HG02642 (cell line): ENCODE results near the gene KLHL41.
"Not testable (repeated sequence)": the region's sequence is repeated elsewhere in the genome, so short reads cannot be mapped to it uniquely, and the experiment has no call there.

ENCODE experiments used
- ATAC-seq: cut with Tn5 transposase; IDR thresholded peaks from one replicate; pipeline ENCODE4 v1.9.1; 2021; ENCODE audit warnings: mild to moderate bottlenecking; ENCODE audit not compliant: unreplicated experiment, poor library complexity

Gene KLHL41

DNA sequence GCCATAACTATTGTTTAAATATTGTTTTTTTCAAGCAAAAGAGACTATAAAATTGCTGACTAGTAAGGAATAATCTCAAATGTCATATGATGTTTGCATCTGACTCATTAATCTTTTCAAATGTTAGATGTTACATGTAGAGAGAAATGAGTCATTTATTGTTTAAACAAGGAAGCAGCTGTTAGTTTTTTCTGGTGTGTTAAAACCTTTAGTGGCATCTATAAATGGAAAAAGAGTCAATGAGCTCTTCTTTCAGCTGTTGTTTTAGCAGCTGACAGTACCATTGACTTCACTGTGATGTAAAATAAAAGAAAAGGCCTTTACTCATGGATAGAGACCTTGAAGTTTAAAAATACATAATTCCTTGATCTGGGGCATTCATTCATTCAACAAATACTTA, 1.8 kb upstream of the KLHL41 start:
- no peak for ATAC-seq

DNA sequence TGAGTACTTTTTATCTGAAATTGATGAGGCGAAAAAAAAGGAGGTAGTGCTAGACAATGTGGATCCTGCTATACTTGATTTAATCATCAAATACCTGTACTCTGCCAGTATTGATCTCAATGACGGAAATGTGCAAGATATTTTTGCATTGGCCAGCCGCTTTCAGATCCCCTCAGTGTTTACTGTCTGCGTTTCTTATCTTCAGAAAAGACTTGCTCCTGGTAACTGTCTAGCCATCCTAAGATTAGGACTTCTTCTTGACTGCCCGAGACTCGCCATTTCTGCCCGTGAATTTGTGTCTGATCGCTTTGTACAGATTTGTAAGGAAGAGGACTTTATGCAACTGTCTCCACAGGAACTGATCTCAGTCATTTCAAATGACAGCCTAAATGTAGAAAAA, 453 bp downstream of the KLHL41 start:
- ATAC-seq, result no peak

DNA sequence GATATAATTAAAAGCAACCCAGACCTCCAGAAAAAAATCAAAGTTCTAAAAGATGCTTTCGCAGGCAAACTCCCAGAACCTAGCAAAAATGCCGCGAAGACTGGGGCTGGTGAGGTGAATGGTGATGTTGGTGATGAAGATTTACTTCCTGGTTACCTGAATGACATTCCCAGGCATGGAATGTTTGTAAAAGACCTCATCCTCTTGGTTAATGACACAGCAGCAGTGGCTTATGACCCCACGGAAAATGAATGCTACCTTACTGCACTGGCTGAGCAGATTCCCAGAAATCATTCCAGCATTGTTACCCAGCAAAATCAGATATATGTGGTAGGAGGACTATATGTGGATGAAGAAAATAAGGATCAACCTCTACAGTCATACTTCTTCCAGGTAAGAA, 994 bp downstream of the KLHL41 start:
- no peak for ATAC-seq

DNA sequence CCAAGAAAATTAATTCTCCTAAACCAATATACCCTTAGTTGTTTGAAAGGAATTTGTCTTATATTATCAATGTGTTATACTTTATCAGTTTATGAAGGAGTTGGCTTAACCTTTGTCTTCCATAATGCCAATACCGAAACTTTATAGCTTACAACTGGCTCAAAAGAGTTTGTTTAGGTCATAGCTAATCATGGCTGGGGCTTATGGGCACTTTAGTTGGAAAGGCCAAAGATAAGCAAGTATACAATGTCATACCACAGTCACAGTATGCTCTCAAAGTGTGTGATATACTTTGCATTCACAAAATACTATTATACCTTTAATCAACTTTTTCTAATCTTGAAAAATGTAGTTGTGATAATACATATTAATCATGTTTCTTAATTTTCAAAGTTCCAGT, 2.3 kb downstream of the KLHL41 start:
- ATAC-seq, result no peak

DNA sequence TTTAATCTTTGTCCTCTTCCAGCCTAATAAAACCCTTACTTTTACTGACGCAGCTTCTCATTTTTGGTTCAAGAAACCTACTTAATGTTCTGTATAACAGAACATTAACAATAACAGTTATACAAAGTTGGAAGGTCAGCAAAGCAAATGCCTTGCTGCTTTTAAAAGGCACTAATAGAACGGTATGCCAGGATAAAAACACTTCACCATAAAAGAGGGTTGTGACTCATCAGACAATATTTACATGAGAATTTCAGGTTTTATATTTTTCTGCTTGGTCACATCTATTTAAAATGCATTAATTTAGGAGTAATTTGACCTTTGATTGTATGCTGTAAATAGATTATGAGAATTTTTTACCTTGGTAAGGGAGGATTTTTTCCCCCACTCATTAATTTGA, 3.0 kb downstream of the KLHL41 start:
- ATAC-seq, result no peak

DNA sequence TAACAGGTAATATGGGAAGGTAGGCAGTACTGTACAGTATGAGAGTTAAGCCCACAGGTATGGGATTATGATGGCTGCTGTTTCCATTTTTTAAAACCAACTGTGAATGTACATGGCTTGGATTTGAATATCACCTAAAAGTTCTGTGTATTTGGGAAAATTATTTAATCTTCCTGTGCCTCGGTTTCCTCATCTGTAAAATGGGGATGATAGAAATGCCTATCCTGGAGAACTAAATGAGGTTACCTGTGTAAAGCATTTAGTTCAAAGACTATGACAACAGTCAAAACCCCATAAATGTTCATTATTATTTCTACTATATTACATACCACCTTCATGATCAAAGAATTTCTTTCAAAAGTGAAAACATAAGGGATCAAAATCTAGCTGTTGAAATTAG, 3.6 kb downstream of the KLHL41 start:
- ATAC-seq, result no peak

DNA sequence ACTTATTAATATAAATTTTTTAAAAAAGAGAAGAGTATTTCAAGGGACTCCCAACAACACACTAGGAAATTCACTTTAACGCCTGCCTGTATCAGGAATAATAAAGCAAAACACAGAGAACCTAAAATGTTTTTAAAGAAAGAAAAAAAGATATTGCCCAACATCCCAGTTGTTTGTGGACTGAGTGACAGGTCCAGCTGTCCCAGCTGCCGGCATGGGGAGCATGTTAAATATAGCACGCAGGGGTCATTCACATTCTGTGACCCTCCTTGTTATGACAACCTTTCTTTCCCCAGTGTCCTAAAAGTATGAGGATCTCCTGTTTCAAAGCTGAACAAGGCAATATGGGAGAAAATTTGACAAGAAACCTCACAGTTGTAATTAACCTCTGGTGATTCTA, 4.4 kb downstream of the KLHL41 start:
- no peak for ATAC-seq

DNA sequence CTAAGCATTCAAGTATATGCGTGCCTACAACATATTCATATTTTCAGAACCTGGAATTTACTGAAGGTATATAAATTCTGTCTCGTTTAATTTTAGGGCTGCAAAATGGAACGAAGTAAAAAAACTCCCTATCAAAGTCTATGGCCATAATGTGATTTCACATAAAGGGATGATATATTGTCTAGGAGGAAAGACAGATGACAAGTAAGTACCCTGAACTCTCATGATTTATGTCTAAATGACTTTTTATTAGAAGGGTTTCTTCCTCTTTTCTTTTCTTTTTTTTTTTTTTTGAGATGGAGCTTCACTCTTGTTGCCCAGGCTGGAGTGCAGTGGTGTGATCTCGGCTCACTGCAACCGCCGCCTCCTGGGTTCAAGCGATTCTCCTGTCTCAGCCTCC, 5.3 kb downstream of the KLHL41 start:
- ATAC-seq, result not testable (repeated sequence)

DNA sequence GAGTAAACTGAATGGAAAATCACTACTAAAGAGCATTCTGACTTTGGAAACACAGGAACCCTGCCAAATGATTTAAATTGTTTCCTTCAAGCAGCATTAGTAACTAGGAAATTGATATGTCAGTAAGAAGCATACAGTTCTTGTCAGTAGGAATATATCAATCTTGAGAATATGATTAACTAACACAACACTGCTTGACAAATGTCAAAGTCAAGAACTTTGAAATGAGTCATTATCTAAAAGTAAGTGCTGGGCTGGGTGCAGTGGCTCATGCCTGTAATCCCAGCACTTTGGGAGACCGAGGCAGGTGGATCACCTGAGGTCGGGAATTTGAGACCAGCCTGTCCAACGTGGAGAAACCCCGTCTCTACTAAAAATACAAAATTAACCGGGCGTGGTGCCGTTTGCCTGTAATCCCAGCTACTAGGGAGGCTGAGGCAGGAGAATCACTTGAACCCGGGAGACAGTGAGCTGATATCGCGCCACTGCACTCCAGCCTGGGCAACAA, 7.0 kb downstream of the KLHL41 start:
- ATAC-seq, result not testable (repeated sequence)

DNA sequence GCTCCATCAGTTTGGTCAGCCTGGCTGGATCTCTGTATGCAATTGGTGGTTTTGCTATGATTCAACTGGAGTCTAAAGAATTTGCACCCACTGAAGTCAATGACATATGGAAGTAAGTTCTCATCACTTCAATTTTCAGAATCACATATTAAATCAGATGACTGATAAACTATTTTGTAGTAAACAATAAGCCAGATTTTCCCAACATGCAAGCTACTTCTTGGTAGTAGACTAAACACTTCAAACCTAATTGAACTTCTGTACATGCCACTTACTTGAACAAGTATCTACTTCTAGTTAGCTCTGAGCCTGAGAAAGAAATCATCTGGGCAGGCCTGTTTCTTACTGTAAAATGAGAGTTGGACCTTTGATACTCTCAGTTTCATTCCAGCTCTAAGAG, 11.4 kb downstream of the KLHL41 start:
- ATAC-seq, result no peak

DNA sequence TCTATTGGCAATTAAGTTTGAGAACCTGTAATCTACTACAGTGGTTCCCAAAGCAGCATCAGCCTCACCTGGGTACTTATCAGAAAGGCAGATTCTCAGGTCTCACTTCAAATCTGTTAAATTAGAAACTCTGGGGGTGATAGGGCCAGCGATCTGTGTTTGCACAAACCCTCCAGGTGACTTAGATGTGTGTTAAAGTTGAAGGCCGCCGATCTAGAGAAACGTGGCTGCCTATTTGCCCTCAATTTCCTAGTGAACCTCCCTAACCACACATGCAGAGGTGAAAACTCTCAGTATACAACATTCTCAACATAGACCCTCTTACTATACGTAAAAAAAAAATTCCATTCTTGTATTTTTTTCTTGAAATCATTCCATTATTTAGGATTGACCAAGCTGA, 14.2 kb downstream of the KLHL41 start:
- no peak for ATAC-seq

DNA sequence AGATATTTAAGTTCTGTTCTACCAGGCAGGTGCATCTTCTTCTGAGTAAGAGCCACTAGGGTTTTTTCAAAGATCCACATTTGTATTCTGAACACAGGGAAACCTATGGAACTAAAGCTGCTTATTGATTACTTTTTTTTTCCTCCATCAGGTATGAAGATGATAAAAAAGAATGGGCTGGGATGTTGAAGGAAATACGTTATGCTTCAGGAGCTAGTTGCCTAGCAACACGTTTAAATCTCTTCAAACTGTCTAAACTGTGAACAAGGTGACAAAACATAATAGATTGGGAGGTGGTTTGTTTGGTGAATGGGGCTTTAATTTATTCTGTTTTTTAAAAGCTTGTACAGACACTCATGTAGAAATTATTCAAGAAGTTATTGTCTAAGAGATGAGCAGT, 15.9 kb downstream of the KLHL41 start:
- ATAC-seq, result no peak

DNA sequence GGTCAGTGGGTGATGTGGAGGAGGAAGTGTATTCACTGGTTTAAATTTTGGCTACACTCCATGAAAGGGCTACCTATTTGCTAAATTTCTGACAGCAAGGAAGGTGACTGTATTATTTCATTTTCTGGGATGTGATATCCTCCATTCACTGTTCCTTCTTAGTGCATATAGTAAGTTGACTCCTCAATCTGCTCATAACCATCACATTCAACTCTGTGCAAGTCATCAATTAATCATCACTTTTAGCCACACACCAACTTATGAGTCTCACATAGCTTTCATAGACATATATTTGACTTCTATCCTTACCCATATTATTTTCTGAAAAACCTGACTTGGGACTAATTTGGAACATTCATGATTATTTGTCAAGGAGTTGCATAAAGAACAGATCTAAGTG, 16.9 kb downstream of the KLHL41 start:
- no peak for ATAC-seq

DNA sequence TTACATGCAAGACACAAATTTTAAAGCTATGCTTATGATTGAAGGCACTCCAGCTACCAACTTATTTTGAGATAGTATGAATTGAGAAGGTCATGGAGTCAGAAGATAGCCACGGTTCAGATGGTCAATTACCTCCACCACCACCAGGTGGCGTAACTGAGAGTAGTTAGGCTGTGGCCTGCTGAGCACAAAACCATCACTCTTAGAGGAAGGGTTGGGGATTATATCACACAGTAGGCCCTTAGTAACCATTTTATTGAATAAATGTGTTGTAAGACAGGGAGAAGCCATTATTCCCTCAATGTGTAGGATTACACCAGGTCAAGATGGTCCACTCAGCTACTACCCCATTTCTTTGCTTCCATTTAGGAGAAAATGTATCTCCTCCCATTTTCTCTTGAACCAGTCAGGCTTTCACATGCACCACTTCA, 18.8 kb downstream of the KLHL41 start:
- ATAC-seq, result peak; percentile 91

DNA sequence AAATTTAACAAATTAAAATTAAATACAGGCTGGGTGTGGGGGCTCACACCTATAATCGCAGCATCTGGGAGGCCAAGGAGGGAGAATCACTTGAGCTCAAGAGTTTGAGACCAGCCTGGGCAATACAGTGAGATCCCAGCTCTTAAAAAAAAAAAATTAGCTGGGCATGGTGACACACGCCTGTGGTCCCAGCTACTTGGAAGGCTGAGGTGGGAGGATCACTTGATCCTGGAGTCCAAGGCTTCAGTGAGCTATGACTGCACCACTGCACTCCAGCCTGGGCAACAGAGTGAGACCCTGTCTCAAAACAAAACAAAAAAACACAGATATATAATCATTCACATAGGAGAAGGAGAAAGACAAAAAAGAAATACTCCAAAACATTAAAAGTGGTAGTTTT, 30.0 kb downstream of the KLHL41 start:
- ATAC-seq, result not testable (repeated sequence)

DNA sequence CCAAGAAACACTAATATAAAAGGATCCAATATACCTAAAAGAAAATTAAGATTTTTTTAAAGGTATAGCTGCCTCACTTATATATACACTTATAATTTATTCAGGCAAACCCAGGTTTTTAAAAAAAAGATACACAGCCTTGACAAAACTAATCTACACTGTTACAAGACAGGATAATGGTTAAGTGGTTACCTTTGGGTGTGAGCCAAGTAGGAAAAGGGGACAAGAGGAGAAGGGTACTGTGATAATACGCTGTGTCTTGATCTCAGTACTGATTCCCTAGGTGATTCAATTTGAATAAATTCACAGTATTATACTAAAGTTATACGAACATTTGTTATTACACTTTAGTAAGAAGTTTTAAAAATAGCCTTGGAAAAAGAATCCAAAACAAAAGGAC, 30.6 kb downstream of the KLHL41 start:
- ATAC-seq, result no peak

DNA sequence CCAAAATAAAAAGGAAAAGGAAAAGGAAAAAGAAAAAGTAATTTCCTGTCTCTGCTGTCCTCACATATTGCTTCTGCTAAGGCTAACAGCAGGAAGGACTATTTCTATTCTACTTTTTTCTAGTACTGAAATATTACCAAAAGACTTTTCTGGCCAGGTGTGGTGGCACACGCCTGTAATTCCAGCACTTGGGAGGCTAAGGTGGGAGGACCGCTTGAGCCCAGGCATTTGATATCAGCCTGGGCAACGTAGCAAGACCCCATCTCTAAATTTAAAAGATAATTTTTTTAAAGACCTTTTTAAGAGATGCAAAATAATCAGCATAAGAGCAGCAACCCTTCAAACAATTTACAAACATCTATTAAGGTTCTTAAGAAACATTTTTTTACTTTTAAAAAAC, 32.9 kb downstream of the KLHL41 start:
- no peak for ATAC-seq

DNA sequence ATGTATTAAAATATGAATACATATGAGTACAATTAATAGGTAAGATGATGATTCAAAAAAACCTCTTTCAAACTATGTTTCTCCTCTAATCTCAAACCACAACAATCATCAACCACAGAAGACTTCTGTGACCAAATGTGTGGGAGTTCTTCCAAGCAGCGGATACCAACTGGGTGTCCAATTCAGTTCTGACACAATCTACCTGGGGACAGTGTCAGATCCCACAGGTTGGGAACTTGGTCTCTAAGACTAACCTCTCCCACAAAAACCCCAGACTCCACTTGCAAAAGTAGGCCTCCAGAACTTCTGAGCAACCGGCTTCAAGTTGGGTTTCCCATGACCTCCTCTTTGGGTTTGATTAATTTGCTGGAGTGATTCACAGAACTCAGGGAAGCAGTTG, 37.3 kb downstream of the KLHL41 start:
- ATAC-seq, result no peak

DNA sequence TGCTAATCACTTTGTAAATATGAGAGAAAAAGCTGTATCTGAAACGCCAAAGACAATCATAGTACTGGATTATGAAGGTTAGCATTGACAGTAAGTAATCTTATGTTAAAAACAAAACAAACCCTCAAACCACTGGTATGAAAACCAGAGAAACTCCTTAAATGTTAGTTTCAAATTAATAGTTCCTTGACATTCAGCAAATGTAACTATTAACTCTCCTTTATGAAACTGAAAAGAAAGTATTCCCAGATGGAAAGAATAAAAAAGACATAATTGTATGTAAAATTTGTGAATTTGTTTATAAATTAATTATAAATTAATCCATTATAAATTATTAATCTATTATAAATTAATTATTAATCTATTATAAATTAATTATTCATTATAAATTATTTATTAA, 51.9 kb downstream of the KLHL41 start:
- ATAC-seq, result no peak

DNA sequence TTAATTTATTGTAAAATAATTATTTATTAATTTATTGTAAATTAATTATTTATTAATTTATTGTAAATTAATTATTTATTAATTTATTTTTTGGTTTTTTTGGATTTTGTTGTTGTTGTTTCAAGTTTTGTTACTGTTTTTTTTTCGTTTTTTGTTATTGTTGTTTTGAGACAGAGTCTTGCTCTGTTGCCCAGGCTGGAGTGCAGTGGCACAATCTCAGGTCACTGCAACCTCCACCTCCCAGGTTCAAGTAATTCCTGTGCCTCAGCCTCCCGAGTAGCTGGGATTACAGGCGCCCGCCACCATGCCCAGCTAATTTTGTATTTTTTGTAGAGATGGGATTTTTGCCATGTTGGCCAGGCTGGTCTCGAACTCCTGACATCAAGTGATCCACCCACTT, 52.6 kb downstream of the KLHL41 start:
- not testable (repeated sequence) for ATAC-seq

DNA sequence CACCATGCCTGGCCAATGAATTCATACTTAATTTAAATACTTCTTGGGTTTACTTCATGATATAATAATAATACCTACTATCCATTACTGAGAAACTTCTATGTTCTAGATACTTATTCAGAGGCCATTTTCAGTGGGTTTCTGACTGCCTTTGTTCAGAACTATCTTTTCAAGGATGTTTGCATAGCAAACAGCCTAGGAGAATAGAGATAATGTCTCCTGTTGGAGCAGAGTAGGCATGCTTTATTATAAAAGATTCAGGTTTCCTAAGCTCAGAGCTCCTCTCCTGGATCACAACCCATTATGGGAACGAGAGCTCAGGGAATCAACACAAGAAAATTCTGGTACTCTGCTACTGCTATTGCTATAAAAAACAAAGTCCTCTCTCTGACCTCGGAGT, 53.0 kb downstream of the KLHL41 start:
- ATAC-seq, result no peak

DNA sequence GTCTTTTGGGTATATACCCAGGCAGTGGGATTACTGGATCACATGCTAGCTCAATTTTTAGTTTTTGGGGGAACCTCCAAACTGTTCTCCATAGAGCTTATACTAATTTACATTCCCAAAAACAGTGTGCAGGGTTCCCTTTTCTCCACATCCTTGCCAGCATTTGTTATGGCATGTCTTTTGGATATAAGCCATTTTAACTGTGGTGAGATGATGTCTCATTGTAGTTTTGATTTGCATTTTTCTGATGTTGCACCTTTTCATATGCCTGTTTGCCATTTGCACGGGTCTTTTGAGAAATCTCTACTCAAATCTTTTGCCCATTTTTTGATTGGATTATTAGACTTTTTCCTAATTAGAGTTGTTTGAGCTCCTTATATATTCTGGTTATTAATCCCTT, 56.2 kb downstream of the KLHL41 start:
- no peak for ATAC-seq

DNA sequence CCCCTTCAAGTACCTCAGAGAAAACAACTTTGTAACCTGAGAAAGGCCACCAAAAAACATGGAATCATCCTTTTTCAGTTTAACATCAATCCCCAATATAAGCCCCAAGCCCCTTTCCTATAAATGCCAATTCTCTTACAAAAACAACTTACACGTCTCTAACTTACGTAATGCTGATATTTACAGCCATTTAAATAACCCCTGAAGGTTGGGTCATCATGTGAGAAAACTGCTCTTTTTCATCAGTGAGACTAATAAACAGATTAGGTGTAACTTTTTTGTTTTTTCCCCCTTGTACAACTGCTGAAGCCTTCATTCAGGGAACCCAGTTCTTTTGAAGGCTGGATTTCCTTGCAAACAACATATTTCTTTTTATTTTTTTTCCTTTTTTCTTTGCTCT, 60.4 kb downstream of the KLHL41 start:
- no peak for ATAC-seq
